ENCODE measurements around the gene PDGFC. TPM values are rescaled to one million over a fixed set of nuclear protein-coding genes. Genes with fewer than 3 reads are reported as not detected.

The PDGFC gene
- total RNA-seq, 2 donors from 2014 or later = 19.1 to 21.8 TPM

GRCh38 chr4:156969101-156969500, 2.5 kb downstream of the PDGFC start:
- DNase-seq = no peak
- ATAC-seq = no peak
- Histone ChIP-seq H3K27me3 (no peaks in the 10 kb centered on the region), H3K9me3 (no peaks in the 10 kb centered on the region), H3K27ac (peak overlapping the region in 1 of 4 donors; percentile 8), H3K4me3 (no peak overlapping the region), H3K36me3 (replicated peaks in 1 of 2; ENCODE audit: insufficient read depth in 1 of 2, low read depth in 2 of 2) (no peaks in the 10 kb centered on the region), H3K4me1 (peaks cover 36% of the 10 kb centered on the region)
- intact Hi-C loops (cut with DNase I) = no loop called here
- TF ChIP-seq CTCF (IDR thresholded peaks at IDR 0.05) = no peak
- TF ChIP-seq POLR2A (IDR thresholded peaks at IDR 0.05) = no peak
- 34 to 37% methylated on average over 3 of the region's 3 CpGs for WGBS, 2 donors

- H3K36me3 ChIP-seq (replicated peaks in 1 of 2; ENCODE audit: insufficient read depth in 1 of 2, low read depth in 2 of 2) = no peaks in the 10 kb centered on the region
- no peaks in the 10 kb centered on the region for H3K27me3 ChIP-seq
- intact Hi-C loops (cut with DNase I) = no loop called here
- DNase-seq (peak; percentile 69 to 82 (median 78)), ATAC-seq (peak; percentile 31)
- no peaks in the 10 kb centered on the region for H3K9me3 ChIP-seq
- TF ChIP-seq CTCF (IDR thresholded peaks at IDR 0.05) (peak; percentile 64 to 90 (median 86)), POLR2A (IDR thresholded peaks at IDR 0.05) (no peak)
- H3K27ac ChIP-seq = peak overlapping the region in 1 of 4 donors; percentile 8
- H3K4me1 ChIP-seq = peaks cover 37% of the 10 kb centered on the region
- H3K4me3 ChIP-seq = no peak overlapping the region
- WGBS, 2 donors = 1 to 6% methylated on average over 2 of the region's 2 CpGs
These were observed 3.1 kb downstream of the PDGFC start for GRCh38 chr4:156968479-156968984.

- Histone ChIP-seq H3K4me3 (no peak overlapping the region), H3K36me3 (replicated peaks in 1 of 2; ENCODE audit: insufficient read depth in 1 of 2, low read depth in 2 of 2) (no peaks in the 10 kb centered on the region), H3K27ac (peak overlapping the region in 1 of 4 donors; percentile 27), H3K9me3 (no peaks in the 10 kb centered on the region), H3K4me1 (peaks cover 42% of the 10 kb centered on the region), H3K27me3 (no peaks in the 10 kb centered on the region)
- intact Hi-C loops (cut with DNase I) = no loop called here
- no peak for TF ChIP-seq POLR2A (IDR thresholded peaks at IDR 0.05)
- TF ChIP-seq CTCF (IDR thresholded peaks at IDR 0.05) = no peak
- no peak for ATAC-seq
- no peak for DNase-seq
- WGBS, 2 donors = 19 to 21% methylated on average over 2 of the region's 2 CpGs
These were observed 4.8 kb downstream of the PDGFC start for GRCh38 chr4:156966836-156967235.

- WGBS, 2 donors = 76 to 79% methylated on average over 3 of the region's 3 CpGs
- DNase-seq (no peak), ATAC-seq (no peak)
- no peaks in the 10 kb centered on the region for H3K27me3 ChIP-seq
- intact Hi-C loops (cut with DNase I) = no loop called here
- no peaks in the 10 kb centered on the region for H3K36me3 ChIP-seq (replicated peaks in 1 of 2; ENCODE audit: insufficient read depth in 1 of 2, low read depth in 2 of 2)
- no peak overlapping the region for H3K27ac ChIP-seq
- no peaks in the 10 kb centered on the region for H3K9me3 ChIP-seq
- peaks cover 41% of the 10 kb centered on the region for H3K4me1 ChIP-seq
- TF ChIP-seq POLR2A (IDR thresholded peaks at IDR 0.05) = no peak
- no peak for TF ChIP-seq CTCF (IDR thresholded peaks at IDR 0.05)
- no peak overlapping the region for H3K4me3 ChIP-seq
These were observed 8.2 kb downstream of the PDGFC start for GRCh38 chr4:156963419-156963818.

- peak in 3 of 4 donors; percentile 22 to 50 (median 43) for DNase-seq
- TF ChIP-seq CTCF (IDR thresholded peaks at IDR 0.05) (no peak), POLR2A (IDR thresholded peaks at IDR 0.05) (no peak)
- Histone ChIP-seq H3K9me3 (no peaks in the 10 kb centered on the region), H3K27me3 (no peaks in the 10 kb centered on the region), H3K4me1 (peaks cover 41% of the 10 kb centered on the region), H3K4me3 (no peak overlapping the region), H3K27ac (peak overlapping the region; percentile 4 to 15 (median 10)), H3K36me3 (replicated peaks in 1 of 2; ENCODE audit: insufficient read depth in 1 of 2, low read depth in 2 of 2) (no peaks in the 10 kb centered on the region)
- WGBS, 2 donors = 31 to 37% methylated on average over 3 of the region's 3 CpGs
- intact Hi-C loops (cut with DNase I) = no loop called here
- peak; percentile 47 for ATAC-seq
These were observed 9.0 kb downstream of the PDGFC start for GRCh38 chr4:156962528-156962974.
